ENCODE results near the gene DTX4. TPM values are rescaled to one million over a fixed set of nuclear protein-coding genes. Genes with fewer than 3 reads are reported as not detected.

DTX4 gene
- total RNA-seq, 1 experiment from 2014 or later = 96.7 TPM

- H3K4me3 Mint-ChIP-seq (ENCODE audit: unreplicated experiment) = no peak overlapping the region
- Histone ChIP-seq H3K4me3 (ENCODE audit: low read depth, low read length) (no peak overlapping the region), H3K27me3 (replicated peaks; ENCODE audit: control insufficient read depth, insufficient read depth, low read length) (no peaks in the 10 kb centered on the region), H3K9me3 (no peaks in the 10 kb centered on the region), H3K4me1 (no peaks in the 10 kb centered on the region), H3K36me3 (ENCODE audit: control insufficient read depth, insufficient read depth, low read length) (peaks cover 7% of the 10 kb centered on the region; the same call in 1 of the 2 replicates)
- ChIA-PET CTCF (no interaction called here), POLR2A (no interaction called here)
- DNase-seq = no peak
- H3K36me3 Mint-ChIP-seq (ENCODE audit: insufficient read depth, unreplicated experiment) = peaks cover 46% of the 10 kb centered on the region
- TF ChIP-seq CTCF (IDR thresholded peaks at IDR 0.05; ENCODE audit: insufficient read depth in 1 of 2, low read depth in 1 of 2, low read length in 1 of 2, severe bottlenecking in 1 of 2, unreplicated experiment in 1 of 2) = no peak
- H3K27ac Mint-ChIP-seq (ENCODE audit: unreplicated experiment) = no peak overlapping the region
- intact Hi-C loops (cut with micrococcal nuclease; ENCODE audit: unreplicated experiment) = loop anchor here (1.0 to 5.0 kb wide), 3 partner anchors 23 to 473 kb away; no protein-coding TSS in a partner anchor
- no peaks in the 10 kb centered on the region for H3K9me3 Mint-ChIP-seq (ENCODE audit: unreplicated experiment)
- H3K4me1 Mint-ChIP-seq (ENCODE audit: low read depth, unreplicated experiment) = peaks cover 6% of the 10 kb centered on the region
- H3K27me3 Mint-ChIP-seq (ENCODE audit: insufficient read depth, unreplicated experiment) = no peaks in the 10 kb centered on the region
- BruUV-seq (replicated peaks) = no TSS peak
These were observed 37.0 kb downstream of the DTX4 start for GRCh38 chr11:59208956-59209355.

DNA sequence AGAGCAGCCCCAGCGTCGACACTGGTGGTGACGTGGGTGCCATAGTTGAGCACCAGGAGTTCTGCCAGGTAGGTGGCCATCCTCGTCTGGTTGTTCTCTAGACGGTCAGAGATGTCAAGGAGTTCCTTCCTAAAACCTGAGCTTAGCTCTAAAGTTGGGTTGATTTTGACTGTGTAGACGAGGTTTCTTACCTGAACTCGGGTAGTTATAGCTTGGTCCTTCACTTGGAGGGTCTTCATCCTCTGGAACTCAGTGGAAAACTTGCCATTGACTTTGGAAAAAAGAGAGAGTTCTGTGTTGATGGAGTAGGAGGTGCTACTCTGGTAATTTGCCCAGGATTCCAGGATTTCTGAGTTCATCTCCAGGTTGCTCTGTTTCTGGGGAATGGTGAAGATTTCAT, 40.3 kb downstream of the DTX4 start:
- no TSS peak for BruUV-seq (replicated peaks)
- H3K4me1 ChIP-seq = no peaks in the 10 kb centered on the region
- TF ChIP-seq CTCF (IDR thresholded peaks at IDR 0.05; ENCODE audit: insufficient read depth in 1 of 2, low read depth in 1 of 2, low read length in 1 of 2, severe bottlenecking in 1 of 2, unreplicated experiment in 1 of 2) = no peak
- ChIA-PET CTCF (interaction anchor here (0.9 kb wide), 1 partner anchor 41 kb away, joined by 4 read pairs; no protein-coding TSS in a partner anchor), POLR2A (no interaction called here)
- no peak overlapping the region for H3K4me3 ChIP-seq (ENCODE audit: low read depth, low read length)
- no peaks in the 10 kb centered on the region for H3K36me3 ChIP-seq (ENCODE audit: control insufficient read depth, insufficient read depth, low read length)
- intact Hi-C loops (cut with micrococcal nuclease; ENCODE audit: unreplicated experiment) = no loop called here
- DNase-seq = no peak
- H3K27me3 ChIP-seq (replicated peaks; ENCODE audit: control insufficient read depth, insufficient read depth, low read length) = no peaks in the 10 kb centered on the region
- Mint-ChIP-seq H3K27ac (ENCODE audit: unreplicated experiment) (no peak overlapping the region), H3K4me1 (ENCODE audit: low read depth, unreplicated experiment) (peaks cover 6% of the 10 kb centered on the region), H3K27me3 (ENCODE audit: insufficient read depth, unreplicated experiment) (no peaks in the 10 kb centered on the region), H3K9me3 (ENCODE audit: unreplicated experiment) (no peaks in the 10 kb centered on the region), H3K4me3 (ENCODE audit: unreplicated experiment) (no peak overlapping the region), H3K36me3 (ENCODE audit: insufficient read depth, unreplicated experiment) (peaks cover 16% of the 10 kb centered on the region)
- H3K9me3 ChIP-seq = no peaks in the 10 kb centered on the region

DNA sequence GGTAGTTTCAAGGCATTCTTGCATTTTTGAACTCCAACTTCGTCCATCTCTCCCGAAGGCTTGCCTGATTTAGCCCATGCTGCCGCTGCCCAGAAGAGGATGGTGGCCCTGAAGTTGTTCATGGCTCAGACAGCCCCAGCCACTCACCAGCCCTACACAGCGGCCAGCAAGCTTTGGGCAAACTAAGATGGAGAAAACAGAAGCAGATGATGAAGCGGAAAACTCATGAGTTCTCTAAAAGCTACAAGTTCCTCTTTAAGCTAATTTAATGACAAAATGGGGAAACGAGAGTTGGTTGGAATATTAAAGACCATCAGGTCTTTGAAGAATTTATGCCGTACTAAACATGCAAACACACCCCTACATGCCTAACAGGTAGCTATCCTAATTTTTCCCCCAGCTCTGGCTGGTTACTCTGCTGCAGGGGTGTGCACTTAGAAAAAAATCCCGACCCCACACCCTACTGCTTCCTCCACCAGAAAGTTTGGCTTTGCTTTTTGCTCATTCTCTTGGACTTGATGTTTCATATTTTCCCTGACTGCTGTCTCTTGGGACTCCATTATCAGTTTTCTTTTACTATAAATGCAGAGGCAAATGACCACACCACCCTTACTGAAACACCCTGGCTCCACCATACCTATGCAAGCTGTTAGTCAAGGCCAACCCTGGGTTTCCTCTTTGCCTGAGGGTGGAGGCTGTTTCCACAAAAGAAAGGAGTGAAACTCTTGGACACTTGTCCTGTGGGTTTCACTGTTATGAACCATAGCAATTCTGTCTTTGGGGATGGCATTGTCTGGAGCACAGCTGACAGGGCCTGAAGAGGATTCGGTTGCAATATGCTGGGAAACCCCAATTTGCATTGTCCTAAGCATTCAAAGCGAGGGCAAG, 41.1 kb downstream of the DTX4 start, which contains the start of gene MPEG1:
Gene MPEG1, minus strand, starts transcription at position 184 of the 888 bp plus-strand sequence. Its CDS starts 62 bp downstream, at position 122.
- peaks cover under 1% of the 10 kb centered on the region for H3K4me1 Mint-ChIP-seq (ENCODE audit: low read depth, unreplicated experiment)
- CTCF ChIA-PET = interaction anchor here (0.7 to 0.9 kb wide), 2 partner anchors 42 to 64 kb away, joined by 3 to 4 read pairs; no protein-coding TSS in a partner anchor
- TF ChIP-seq CTCF (IDR thresholded peaks at IDR 0.05; ENCODE audit: insufficient read depth in 1 of 2, low read depth in 1 of 2, low read length in 1 of 2, severe bottlenecking in 1 of 2, unreplicated experiment in 1 of 2) = no peak

More for the DNA sequence above, 41.1 kb downstream of the DTX4 start, which contains the start of gene MPEG1:
- Histone ChIP-seq H3K27me3 (replicated peaks; ENCODE audit: control insufficient read depth, insufficient read depth, low read length) (no peaks in the 10 kb centered on the region), H3K4me1 (no peaks in the 10 kb centered on the region), H3K36me3 (ENCODE audit: control insufficient read depth, insufficient read depth, low read length) (no peaks in the 10 kb centered on the region), H3K4me3 (ENCODE audit: low read depth, low read length) (no peak within 1 kb of the TSS), H3K9me3 (no peaks in the 10 kb centered on the region)
- POLR2A ChIA-PET = no interaction called here
- no peak for DNase-seq
- H3K4me3 Mint-ChIP-seq (ENCODE audit: unreplicated experiment) = no peak within 1 kb of the TSS
- H3K27ac Mint-ChIP-seq (ENCODE audit: unreplicated experiment) = no peak within 1 kb of the TSS
- peaks cover 11% of the 10 kb centered on the region for H3K36me3 Mint-ChIP-seq (ENCODE audit: insufficient read depth, unreplicated experiment)
- no peaks in the 10 kb centered on the region for H3K27me3 Mint-ChIP-seq (ENCODE audit: insufficient read depth, unreplicated experiment)
- no TSS peak for BruUV-seq (replicated peaks)
- no peaks in the 10 kb centered on the region for H3K9me3 Mint-ChIP-seq (ENCODE audit: unreplicated experiment)
- intact Hi-C loops (cut with micrococcal nuclease; ENCODE audit: unreplicated experiment) = no loop called here

Data from Caco-2 (cell line).